ENCODE data around the gene CEP85. TPM values are rescaled to one million over a fixed set of nuclear protein-coding genes. Genes with fewer than 3 reads are reported as not detected.

CEP85 gene
- total RNA-seq, 2 donors from 2014 or later = 30.8 to 34.6 TPM

- ATAC-seq (replicated peaks in 1 of 2) = no peak
- Mint-ChIP-seq H3K4me1 (ENCODE audit: low read depth) (peaks cover 94% of the 10 kb centered on the region), H3K36me3 (ENCODE audit: insufficient read depth in 2 of 2) (peaks cover 2 to 12% of the 10 kb centered on the region in 2 donors), H3K27me3 (ENCODE audit: low read depth) (no peaks in the 10 kb centered on the region), H3K9me3 (no peaks in the 10 kb centered on the region), H3K27ac (peak overlapping the region; percentile 89), H3K4me3 (peak overlapping the region; percentile 78 to 81)
- no peak for DNase-seq
These were observed 50.0 kb downstream of the CEP85 start for GRCh38 chr1:26283871-26284596.

DNA sequence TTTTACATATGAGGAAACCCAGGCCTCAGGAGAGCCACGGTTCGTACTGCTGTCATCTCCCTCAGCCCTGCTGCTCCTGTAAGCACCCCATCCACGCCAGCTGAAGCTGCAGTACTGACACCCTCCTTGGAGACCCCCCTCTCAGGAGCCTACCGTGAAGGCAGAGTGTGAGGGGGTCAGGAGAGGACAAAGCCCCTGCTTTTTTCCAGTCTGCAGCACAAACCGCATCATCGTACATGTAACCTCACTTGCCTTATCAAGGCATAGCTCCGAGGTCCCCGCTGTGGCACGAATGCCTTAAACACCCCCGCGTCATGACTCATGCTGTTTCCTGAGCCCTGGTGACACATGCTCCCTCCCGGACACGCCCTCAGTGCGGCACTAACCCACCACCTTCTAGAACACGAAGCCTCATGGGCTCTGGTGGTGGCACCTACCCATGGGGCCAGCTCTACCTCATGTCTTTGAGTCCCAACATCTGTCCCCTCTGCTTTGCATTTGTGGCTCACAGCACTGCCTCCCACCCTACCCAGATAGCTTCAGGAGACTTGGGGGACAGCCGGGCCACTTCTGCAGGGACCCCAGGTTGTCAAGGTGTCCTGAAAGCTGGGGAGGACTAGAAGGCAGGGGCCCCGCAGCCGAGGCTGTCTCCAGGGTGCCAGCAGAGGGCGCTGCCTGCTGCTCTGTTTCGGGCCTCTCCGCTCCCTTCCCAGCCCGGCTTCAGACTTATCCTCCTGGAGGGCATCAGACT, 50.8 kb downstream of the CEP85 start:
- Mint-ChIP-seq H3K4me1 (ENCODE audit: low read depth) (peaks cover 94% of the 10 kb centered on the region), H3K27ac (peak overlapping the region; percentile 89), H3K9me3 (no peaks in the 10 kb centered on the region), H3K4me3 (peak overlapping the region; percentile 78 to 81), H3K27me3 (ENCODE audit: low read depth) (no peaks in the 10 kb centered on the region), H3K36me3 (ENCODE audit: insufficient read depth in 2 of 2) (peaks cover 2 to 12% of the 10 kb centered on the region in 2 donors)
- DNase-seq = peak; percentile 93 to 99
- peak; percentile 76 to 81 for ATAC-seq (replicated peaks in 1 of 2)

DNA sequence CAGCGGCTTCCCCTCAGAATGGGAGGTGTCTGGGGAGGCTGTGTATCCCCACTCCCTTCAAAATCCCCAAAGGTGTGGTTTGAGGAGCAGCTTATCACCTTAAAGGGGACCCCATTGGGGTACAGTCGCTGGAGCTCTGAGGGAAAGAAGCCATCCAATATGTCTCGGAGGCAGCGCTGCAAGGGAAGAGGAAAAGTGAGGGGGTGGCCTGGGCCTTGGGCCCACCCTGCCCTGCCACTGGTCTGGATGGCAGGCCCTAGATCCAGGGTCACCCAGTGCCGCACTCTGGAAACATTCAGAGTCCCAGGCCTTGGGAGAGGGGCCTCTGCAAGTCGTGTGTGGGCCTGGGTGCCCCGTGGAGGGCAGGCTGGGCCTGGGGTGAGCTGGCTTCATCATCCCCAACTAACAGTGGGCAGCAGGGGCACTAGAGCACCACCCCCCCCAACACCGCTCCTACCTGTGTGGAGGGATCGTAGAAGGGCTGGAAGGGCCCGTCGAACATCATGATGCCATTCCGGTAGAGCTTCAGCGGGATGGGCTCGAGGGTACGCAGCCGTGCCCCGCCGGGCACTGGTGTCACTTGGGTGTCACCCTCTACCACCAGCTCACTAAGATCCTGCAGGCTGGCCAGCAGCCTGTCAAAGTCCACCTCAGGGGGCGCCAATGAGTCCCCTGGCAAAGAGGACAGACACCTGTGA, 51.5 kb downstream of the CEP85 start:
- H3K27me3 Mint-ChIP-seq (ENCODE audit: low read depth) = no peaks in the 10 kb centered on the region
- peak; percentile 75 to 77 for DNase-seq

DNA sequence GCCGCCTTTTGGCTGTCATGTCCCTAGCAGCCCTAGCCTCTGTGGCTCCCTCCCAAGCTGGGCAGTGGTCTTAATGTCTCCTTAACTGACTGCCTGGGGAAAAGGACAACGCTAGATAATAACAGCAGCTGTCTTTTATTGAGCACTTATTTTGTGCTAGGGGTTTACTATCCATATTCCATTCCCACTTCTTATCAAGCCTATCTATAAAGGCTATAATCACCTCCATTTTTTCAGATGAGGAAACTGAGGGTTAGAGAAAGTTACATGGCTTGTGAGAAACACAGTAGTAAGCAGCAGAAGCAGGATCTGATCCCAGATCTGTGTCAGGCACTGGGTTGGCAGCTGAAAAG, 52.0 kb downstream of the CEP85 start:
- no peak for DNase-seq
- Mint-ChIP-seq H3K4me1 (ENCODE audit: low read depth) (peaks cover 100% of the 10 kb centered on the region), H3K36me3 (ENCODE audit: insufficient read depth in 2 of 2) (peaks cover 1 to 10% of the 10 kb centered on the region in 2 donors), H3K27me3 (ENCODE audit: low read depth) (no peaks in the 10 kb centered on the region), H3K4me3 (peak overlapping the region in 1 of 2 donors; percentile 20), H3K27ac (no peak overlapping the region), H3K9me3 (no peaks in the 10 kb centered on the region)
- ATAC-seq (replicated peaks in 1 of 2) = no peak

More for the DNA sequence above, 51.5 kb downstream of the CEP85 start:
- ATAC-seq (replicated peaks in 1 of 2) = no peak
- peak overlapping the region; percentile 78 to 81 for H3K4me3 Mint-ChIP-seq
- H3K27ac Mint-ChIP-seq = no peak overlapping the region
- H3K9me3 Mint-ChIP-seq = no peaks in the 10 kb centered on the region
- peaks cover 100% of the 10 kb centered on the region for H3K4me1 Mint-ChIP-seq (ENCODE audit: low read depth)
- peaks cover 2 to 12% of the 10 kb centered on the region in 2 donors for H3K36me3 Mint-ChIP-seq (ENCODE audit: insufficient read depth in 2 of 2)

DNA sequence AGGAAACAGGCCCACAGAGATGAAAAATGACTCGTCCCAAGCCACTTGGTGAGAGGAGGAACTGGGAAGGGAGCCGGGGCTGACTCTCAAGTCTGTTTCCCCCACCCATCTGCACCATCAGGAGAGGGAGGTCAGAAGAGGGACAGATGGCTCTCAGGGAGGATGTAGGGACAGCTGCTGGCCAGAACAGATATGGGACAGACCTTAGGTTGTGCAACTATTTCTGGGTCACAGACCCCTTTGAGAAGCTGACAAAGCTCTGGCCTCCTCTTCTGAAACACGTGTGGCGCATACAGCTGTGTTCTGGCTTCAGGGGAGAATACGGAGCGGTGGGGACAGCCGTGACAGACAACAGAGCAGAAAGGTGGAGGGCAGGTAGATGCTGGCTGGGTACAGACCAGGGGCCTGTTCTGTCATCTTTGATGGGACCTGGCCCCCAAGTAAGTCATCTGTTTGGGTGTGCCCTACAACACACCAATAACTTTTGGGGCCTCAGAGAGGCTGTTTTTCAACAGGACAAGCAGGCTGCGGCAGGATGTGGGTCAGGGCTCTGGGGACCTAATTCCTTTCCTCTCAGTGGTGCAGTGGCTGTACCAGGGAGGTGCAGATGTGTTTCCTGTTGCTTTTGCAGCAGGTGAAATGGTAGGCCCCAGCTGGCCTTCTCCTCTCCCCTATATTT, 53.2 kb downstream of the CEP85 start:
- ATAC-seq (replicated peaks in 1 of 2) = peak; percentile 39 to 40
- Mint-ChIP-seq H3K4me3 (peak overlapping the region; percentile 77 to 92), H3K9me3 (no peaks in the 10 kb centered on the region), H3K36me3 (ENCODE audit: insufficient read depth in 2 of 2) (peaks cover 0 to 6% of the 10 kb centered on the region in 2 donors), H3K27ac (peak overlapping the region; percentile 98), H3K27me3 (ENCODE audit: low read depth) (no peaks in the 10 kb centered on the region), H3K4me1 (ENCODE audit: low read depth) (peaks cover 96% of the 10 kb centered on the region)
- DNase-seq = peak; percentile 75 to 80

DNA sequence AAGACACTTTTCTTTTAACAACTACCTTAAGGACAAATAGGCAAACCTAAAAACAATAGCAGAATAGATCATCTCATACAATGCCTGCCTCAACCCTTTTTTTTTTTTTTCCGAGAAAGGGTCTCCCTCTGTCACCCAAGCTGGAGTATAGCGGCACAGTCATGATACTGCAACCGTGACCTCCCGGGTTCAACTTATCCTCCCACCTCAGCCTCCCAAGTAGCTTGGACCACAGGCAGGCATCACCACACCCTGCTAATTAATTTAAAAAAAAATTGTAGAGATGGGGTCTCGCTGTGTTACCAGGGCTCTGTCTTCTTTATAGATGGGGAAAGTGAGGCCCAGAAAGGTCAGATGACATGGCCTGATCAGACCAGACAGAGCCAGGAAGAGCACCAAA, 53.8 kb downstream of the CEP85 start:
- no peaks in the 10 kb centered on the region for H3K27me3 Mint-ChIP-seq (ENCODE audit: low read depth)
- peaks cover 0 to 6% of the 10 kb centered on the region in 2 donors for H3K36me3 Mint-ChIP-seq (ENCODE audit: insufficient read depth in 2 of 2)
- peaks cover 92% of the 10 kb centered on the region for H3K4me1 Mint-ChIP-seq (ENCODE audit: low read depth)
- H3K9me3 Mint-ChIP-seq = no peaks in the 10 kb centered on the region
- ATAC-seq (replicated peaks in 1 of 2) = no peak
- peak overlapping the region; percentile 98 for H3K27ac Mint-ChIP-seq
- no peak for DNase-seq
- H3K4me3 Mint-ChIP-seq = peak overlapping the region; percentile 77 to 92

DNA sequence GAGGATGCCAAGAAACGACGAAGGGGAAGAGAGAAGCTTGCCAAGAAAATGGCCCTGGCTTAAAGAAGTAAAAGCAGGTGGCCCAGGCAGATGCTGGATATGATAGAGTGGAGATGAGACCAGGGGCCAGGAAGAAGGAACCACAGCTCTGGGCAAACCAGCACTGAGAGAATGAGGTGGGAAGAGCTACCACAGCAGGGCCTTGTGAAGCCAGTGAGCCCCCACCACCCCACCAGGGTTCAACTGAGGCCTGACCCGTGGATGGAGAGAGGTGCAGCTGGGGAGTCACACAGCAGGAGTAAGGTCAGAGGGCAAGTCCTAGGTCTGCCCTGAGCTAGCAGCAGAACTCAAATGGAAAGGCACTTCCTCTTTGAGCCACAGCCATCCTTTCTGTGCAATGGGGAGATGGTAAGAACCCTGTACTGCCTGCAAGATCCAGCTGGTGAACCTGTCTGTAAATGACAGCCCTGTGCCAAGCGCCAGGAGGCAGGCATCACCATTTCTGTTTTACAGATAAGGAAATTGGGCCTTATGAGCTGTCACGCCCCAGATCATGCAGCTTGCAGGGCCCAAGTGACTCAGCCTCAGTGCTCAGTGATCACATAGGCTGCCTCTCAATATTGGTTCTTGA, 54.4 kb downstream of the CEP85 start:
- ATAC-seq (replicated peaks in 1 of 2) = peak; percentile 54 to 62
- peaks cover 0 to 5% of the 10 kb centered on the region in 2 donors for H3K36me3 Mint-ChIP-seq (ENCODE audit: insufficient read depth in 2 of 2)
- no peaks in the 10 kb centered on the region for H3K27me3 Mint-ChIP-seq (ENCODE audit: low read depth)
- peak overlapping the region; percentile 98 for H3K27ac Mint-ChIP-seq
- peaks cover 85% of the 10 kb centered on the region for H3K4me1 Mint-ChIP-seq (ENCODE audit: low read depth)
- H3K4me3 Mint-ChIP-seq = peak overlapping the region; percentile 77 to 92
- peak; percentile 74 to 82 for DNase-seq
- no peaks in the 10 kb centered on the region for H3K9me3 Mint-ChIP-seq

DNA sequence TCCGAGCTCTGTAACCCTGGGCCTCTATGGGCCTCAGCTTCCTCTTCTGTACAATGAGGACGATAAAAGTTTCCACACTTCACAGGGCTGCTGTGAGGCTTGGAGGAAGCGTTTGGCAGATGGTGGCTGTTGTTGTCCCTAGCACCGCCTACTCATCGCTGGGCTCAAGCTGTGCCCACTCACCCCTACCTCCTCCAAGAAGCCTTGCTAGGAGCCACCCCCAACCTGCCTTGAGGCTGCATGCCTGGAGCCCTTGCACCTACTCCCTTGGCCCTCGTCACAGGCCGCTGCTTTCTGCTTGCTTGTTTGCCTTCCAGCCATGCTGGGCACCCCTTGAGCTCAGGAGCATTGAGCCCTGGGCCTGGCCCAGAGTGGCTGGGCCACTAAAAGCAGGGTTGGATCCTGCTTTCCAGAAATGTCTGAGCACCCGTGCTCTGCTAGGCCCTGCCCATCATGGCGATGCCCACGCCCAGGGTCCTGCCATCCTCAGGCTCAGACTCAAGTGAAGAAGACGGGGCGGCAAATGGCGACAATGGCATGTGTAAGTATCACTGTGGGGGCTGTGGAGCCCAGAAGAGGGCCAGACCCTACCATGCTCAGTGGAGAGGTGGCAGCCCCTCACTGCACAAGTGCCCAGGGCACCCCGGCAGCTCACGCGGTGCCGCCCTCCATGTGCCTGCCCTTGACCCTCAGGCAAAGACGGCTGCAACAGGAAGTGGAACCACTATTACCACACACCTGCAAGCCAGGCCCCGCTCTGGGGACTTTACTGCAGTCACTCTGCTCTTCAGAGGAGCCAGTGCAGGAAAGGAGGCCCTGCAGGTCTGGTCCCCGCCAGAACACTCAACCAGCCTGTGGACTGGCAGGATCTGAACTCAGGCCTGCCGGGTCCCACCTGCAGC, 55.4 kb downstream of the CEP85 start:
- H3K4me3 Mint-ChIP-seq = peak overlapping the region; percentile 77 to 92
- H3K27ac Mint-ChIP-seq = peak overlapping the region; percentile 98
- peaks cover 0 to 5% of the 10 kb centered on the region in 2 donors for H3K36me3 Mint-ChIP-seq (ENCODE audit: insufficient read depth in 2 of 2)
- H3K9me3 Mint-ChIP-seq = no peaks in the 10 kb centered on the region
- DNase-seq (peak; percentile 44 to 57), ATAC-seq (replicated peaks in 1 of 2) (peak in 1 of 2 donors; percentile 10)
- H3K4me1 Mint-ChIP-seq (ENCODE audit: low read depth) = peaks cover 76% of the 10 kb centered on the region
- no peaks in the 10 kb centered on the region for H3K27me3 Mint-ChIP-seq (ENCODE audit: low read depth)

DNA sequence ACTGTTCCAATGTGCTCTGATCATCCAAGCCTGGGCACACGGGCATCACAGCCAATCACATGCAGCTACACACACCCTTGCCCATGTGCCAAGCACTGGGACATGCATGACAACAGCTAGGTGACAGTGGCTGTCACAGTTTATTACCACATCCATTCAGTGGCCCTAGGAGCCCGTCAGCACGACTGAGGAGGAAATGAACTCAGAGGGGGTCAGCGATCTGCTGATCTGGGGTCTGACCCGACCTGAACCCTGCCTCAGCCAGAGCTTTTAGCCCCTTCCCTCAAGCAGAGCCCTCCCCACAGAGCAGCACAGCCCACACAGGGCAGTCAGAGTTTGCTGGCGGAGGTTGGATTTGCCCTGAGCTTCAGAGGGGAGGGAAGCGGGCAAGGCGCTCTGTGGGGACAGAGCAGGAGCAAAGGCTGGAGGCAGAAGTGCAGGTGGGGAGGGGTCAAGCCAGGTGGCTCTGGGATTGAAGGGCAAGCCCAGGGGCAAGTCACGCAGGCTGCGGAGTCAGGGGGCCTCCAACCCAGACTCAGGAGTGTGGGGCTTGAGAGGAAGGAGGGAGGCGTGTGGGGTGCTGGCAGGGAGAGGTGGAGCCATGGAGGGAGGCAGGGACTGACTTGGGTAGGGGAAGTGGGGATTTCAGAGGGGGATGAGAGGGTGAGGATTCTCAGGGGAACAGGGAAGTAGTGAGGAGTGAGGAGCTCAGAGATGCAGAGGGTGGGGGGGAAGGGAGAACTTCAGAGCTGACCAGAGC, 56.3 kb downstream of the CEP85 start:
- ATAC-seq (replicated peaks in 1 of 2) (no peak), DNase-seq (no peak)
- Mint-ChIP-seq H3K4me1 (ENCODE audit: low read depth) (peaks cover 67% of the 10 kb centered on the region), H3K9me3 (no peaks in the 10 kb centered on the region), H3K36me3 (ENCODE audit: insufficient read depth in 2 of 2) (peaks cover 0 to 3% of the 10 kb centered on the region in 2 donors), H3K27me3 (ENCODE audit: low read depth) (no peaks in the 10 kb centered on the region), H3K4me3 (peak overlapping the region; percentile 77 to 92), H3K27ac (peak overlapping the region; percentile 98)

DNA sequence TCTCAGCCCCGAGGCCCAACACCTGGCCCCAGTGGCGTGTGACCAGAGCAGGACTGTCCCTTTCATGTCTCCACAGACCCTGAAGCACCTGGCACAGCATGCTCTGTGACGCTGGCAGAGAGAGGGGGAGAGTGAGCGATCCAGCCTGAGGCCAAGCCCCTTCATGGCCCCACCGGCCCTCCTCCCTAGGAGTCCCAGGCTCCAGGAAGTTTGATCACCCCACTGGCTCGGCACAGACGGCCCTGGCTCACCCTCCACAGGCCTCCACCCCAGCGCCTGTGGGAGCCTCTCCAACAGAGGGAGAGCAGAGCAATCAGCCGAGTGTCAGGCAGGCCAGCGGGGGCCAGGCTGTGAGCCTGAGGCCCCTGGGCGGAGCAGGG, 56.9 kb downstream of the CEP85 start:
- ATAC-seq (replicated peaks in 1 of 2) = no peak
- H3K36me3 Mint-ChIP-seq (ENCODE audit: insufficient read depth in 2 of 2) = peaks cover 0 to 3% of the 10 kb centered on the region in 2 donors
- no peaks in the 10 kb centered on the region for H3K9me3 Mint-ChIP-seq
- no peaks in the 10 kb centered on the region for H3K27me3 Mint-ChIP-seq (ENCODE audit: low read depth)
- H3K4me1 Mint-ChIP-seq (ENCODE audit: low read depth) = peaks cover 67% of the 10 kb centered on the region
- H3K27ac Mint-ChIP-seq = no peak overlapping the region
- H3K4me3 Mint-ChIP-seq = no peak overlapping the region
- DNase-seq = no peak

GRCh38 chr1:26291433-26291832, 57.4 kb downstream of the CEP85 start:
- H3K9me3 Mint-ChIP-seq = no peaks in the 10 kb centered on the region
- DNase-seq (no peak), ATAC-seq (replicated peaks in 1 of 2) (no peak)
- no peak overlapping the region for H3K4me3 Mint-ChIP-seq
- H3K36me3 Mint-ChIP-seq (ENCODE audit: insufficient read depth in 2 of 2) = peaks cover 0 to 5% of the 10 kb centered on the region in 2 donors
- no peaks in the 10 kb centered on the region for H3K27me3 Mint-ChIP-seq (ENCODE audit: low read depth)
- peaks cover 62% of the 10 kb centered on the region for H3K4me1 Mint-ChIP-seq (ENCODE audit: low read depth)
- peak overlapping the region; percentile 36 for H3K27ac Mint-ChIP-seq
